HG03159 (cell line): ENCODE results near the gene CLN6.

Source experiments
- ATAC-seq: cut with Tn5 transposase; IDR thresholded peaks from one replicate; pipeline ENCODE4 v1.9.1; 2021; ENCODE audit warnings: mild to moderate bottlenecking, moderate library complexity; ENCODE audit not compliant: unreplicated experiment

Gene CLN6

GRCh38 chr15:68229386-68230156 is at the start of gene CLN6:
Gene CLN6 (minus strand): TSS chr15:68229728. CDS start chr15:68229584, 144 bp downstream.
- ATAC-seq = peak; percentile 67

DNA sequence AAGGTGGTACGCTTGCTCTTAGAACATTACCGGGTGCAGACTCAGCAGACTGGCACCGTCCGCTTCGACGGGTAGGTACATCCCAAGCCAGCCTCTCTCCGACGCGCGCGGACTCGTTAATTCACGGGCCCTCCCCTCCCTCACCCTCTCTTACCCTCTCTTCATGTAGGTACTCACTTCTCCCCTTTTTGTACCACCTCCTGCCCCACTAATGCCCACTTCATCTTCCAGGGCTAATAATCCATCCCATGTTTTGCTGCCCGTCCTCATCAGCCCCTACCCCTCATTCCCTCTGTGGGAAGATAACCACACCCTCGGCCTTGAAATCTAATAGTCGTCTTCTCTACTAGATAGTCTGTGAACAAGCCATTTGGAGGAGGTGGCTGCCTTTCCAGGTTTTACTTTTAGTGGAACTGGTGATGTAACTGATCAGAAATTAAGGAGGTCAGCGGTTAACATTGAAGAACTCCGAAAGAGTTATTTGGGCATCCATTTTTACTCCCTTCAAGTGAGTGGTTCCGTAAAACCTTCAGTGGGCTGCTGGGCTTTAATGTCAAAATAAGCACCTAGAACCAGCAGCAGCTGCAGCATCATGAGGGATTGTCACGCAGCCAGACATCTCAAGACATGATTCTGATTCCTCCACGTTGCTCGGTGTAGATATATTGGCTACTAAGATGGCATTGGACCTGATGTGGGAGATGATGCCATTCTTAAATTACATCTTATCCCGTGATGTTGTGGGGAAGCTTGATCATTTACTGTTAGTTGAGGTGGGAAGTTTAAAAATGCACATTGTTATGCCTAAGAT is 49.3 kb upstream of the CLN6 start:
- ATAC-seq = no peak

- ATAC-seq = no peak
Observed at GRCh38 chr15:68278345-68278594, 48.7 kb upstream of the CLN6 start.

GRCh38 chr15:68277603-68278344 is 48.2 kb upstream of the CLN6 start, which contains the start of gene FEM1B:
Gene FEM1B (plus strand): TSS chr15:68277745. CDS start chr15:68278418, 673 bp downstream.
- peak; percentile 72 for ATAC-seq

DNA sequence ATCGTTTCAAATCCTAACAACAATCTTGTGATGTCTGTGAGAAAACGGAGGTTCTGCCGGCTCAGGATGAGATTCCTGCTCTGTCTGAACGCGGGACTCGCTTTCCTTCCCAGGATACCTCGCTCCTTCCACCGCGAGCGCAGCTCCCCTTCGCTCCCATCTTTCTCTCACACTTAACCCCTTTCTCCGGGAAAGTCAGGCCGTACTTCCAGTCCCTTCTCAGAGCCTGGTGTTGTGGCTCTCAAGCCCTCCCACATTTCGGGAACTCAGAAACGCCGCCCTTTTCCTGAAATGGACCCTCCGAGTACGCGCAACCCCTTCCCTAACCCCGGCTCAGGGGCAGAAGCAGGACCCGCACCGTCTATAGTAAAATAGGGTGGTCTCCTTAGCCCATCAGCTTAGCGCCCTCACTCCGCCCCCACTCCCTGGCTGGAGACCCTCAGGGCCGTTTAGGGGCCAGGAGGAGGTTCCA is 47.6 kb upstream of the CLN6 start:
- peak; percentile 16 for ATAC-seq

DNA sequence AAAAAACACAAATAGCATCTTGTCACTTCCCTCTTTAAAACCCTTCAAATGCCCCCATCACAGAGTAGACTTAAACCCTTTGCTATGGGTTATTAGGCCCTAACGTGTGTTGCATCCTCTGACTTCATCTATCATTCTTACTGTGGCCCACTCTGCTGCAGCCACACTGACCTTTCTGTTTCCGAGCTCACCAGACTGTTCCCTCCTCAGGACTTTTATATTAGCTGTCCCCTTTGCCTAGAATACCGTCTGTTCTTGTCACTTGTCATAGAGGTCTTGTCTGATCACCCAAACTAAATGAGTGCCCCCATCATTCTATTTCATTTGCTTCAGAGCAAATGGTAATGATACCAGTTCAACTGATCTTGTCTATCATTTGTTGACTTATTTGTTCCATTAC is 47.1 kb upstream of the CLN6 start:
- ATAC-seq = no peak

GRCh38 chr15:68275165-68275746 is 45.7 kb upstream of the CLN6 start:
- ATAC-seq = no peak

GRCh38 chr15:68274201-68274848 is 44.8 kb upstream of the CLN6 start:
- ATAC-seq = no peak

DNA sequence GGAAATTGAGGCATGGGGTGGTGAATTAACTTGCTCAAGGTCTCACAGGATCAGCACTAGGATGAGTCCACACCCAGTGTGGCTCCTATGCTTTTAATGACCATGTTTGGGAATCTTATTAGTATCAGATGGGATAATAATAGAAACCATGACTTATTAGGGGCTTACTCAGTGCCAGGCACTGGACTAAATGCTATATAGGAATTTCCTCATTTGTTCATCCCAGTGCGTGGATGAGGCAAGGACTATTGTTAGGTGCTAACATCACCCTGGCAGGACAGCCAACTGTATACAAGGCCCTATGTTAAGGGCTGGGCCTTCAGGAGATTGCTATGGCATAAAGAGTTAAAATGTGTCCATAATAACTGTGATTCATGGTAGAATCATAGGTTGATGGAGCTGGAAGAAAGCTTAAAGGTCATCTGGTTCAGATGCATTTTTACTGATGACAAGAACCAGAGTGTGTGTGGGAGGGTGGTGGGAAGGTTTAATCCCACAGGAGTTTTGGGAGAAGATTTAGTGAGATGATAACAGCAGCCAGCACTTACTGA is 43.3 kb upstream of the CLN6 start:
- no peak for ATAC-seq

DNA sequence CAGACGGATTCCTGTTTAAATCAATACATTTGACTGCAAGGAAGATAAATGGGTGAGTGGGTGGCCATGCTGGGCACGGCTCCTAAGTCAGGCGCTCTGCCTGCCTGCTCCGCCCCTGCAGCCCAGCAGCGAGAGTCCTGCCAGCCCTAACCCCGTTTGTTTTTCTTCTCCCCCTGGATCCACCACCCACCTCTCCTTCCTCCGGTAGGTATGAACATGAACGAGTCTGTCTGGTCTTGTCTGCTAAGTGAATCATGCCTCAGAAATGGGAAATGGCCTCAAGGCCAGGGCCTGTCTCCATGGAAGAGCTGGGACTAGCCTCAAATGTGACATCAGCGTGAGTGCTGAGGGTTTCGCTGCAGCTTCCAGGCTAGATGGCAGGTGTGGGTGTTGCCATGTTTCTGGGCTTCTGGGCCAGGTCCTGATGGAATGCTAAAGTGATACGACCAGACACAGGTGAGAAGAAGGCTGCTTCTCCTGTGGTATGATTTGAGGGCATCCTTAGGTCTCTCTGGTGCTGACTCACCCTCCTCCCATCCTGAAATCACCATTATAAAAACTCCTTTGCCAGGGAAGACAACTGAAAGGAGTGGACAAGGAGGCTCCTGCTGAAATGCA is 42.4 kb upstream of the CLN6 start:
- no peak for ATAC-seq

GRCh38 chr15:68268405-68268804 is 38.9 kb upstream of the CLN6 start:
- ATAC-seq = no peak

- no peak for ATAC-seq
Observed at GRCh38 chr15:68265674-68266073, 36.1 kb upstream of the CLN6 start.

GRCh38 chr15:68265081-68265480 is 35.6 kb upstream of the CLN6 start:
- no peak for ATAC-seq

DNA sequence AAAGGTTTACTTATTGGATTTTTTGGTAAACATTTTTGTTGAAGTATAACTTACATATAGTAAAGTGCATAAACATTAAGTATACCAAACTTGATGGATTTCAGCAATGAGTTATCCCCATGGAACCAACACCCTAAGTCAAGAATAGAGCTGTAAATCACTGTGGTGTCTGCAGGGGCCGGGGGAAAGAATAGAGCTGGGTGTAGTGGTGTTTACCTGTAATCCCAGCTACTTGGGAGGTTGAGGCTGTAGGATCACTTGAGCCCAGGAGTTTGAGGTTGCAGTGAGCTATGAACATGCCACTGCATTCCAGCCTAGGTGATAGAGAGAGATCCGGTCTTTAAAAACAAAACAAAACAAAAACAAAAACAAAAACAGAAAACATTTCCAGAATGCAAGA is 34.8 kb upstream of the CLN6 start:
- ATAC-seq = no peak

GRCh38 chr15:68262514-68263356 is 33.2 kb upstream of the CLN6 start:
- no peak for ATAC-seq

DNA sequence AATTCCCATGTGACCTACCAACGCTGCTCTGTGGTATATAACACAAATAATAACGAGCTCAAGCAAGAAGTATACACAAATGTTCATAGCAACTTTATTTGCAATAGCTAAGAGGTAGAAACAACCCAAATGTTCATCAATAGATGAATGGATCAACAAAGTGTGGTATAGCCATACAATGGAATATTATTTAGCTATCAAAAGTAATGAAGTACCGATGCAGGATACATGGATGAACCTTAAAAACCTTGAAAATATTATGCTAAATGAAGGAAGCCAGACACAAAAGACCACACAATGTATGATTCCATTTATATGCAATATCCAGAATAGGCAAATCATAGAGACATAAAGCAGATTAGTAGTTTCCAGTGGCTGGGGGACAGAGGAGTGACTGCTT is 32.5 kb upstream of the CLN6 start:
- ATAC-seq = no peak

DNA sequence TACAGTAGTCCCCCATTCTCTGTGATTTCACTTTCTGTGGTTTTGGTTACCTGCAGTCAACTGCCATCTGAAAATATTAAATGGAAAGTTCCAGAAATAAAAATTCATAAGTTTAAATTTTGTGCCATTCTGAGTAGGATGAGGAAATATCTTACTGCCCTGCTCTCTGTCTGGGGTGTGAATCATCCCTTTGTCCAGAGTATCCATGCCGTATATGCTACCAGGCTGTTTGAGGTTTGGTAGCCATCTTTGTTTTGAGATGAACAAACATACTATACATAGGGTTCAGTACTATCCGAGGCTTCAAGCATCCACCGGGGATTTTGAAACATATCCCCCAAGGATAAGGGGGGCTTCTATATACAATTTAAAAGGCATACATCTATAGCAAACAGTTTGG is 31.7 kb upstream of the CLN6 start:
- no peak for ATAC-seq

GRCh38 chr15:68259883-68260282 is 30.4 kb upstream of the CLN6 start:
- no peak for ATAC-seq

GRCh38 chr15:68258692-68259091 is 29.2 kb upstream of the CLN6 start:
- no peak for ATAC-seq
